NCI-H2081 treated with DMSO at 0.1 percent for 48 hours (cell line): ENCODE results near the gene GALR1.
"Not testable (repeated sequence)": the region's sequence is repeated elsewhere in the genome, so short reads cannot be mapped to it uniquely, and the experiment has no call there.

Source experiments
- DNase-seq: peaks from one replicate; lab custom pipeline; 2025; lab: John Stamatoyannopoulos, UW

Gene GALR1

GRCh38 chr18:77250926-77251729 lies 1.5 kb downstream of the GALR1 start:
- DNase-seq = no peak

GRCh38 chr18:77251730-77252050 lies 2.0 kb downstream of the GALR1 start:
- no peak for DNase-seq

GRCh38 chr18:77254711-77255405 lies 5.2 kb downstream of the GALR1 start:
- peak; percentile 70 for DNase-seq

GRCh38 chr18:77255426-77256105 lies 5.9 kb downstream of the GALR1 start:
- no peak for DNase-seq

GRCh38 chr18:77262643-77263465 lies 13.2 kb downstream of the GALR1 start:
- peak; percentile 60 for DNase-seq

GRCh38 chr18:77263466-77263763 lies 13.8 kb downstream of the GALR1 start:
- no peak for DNase-seq

GRCh38 chr18:77267969-77268368 lies 18.3 kb downstream of the GALR1 start:
- DNase-seq = no peak

GRCh38 chr18:77268456-77268855 lies 18.8 kb downstream of the GALR1 start:
- no peak for DNase-seq

GRCh38 chr18:77271576-77272481 lies 22.2 kb downstream of the GALR1 start:
- no peak for DNase-seq

- DNase-seq = not testable (repeated sequence)
Measured at GRCh38 chr18:77290841-77291240, 41.2 kb downstream of the GALR1 start.

GRCh38 chr18:77298172-77298571 lies 48.5 kb downstream of the GALR1 start:
- DNase-seq = no peak

GRCh38 chr18:77299706-77300105 lies 50.1 kb downstream of the GALR1 start:
- DNase-seq = no peak

- no peak for DNase-seq
Measured at GRCh38 chr18:77300579-77300978, 50.9 kb downstream of the GALR1 start.

- no peak for DNase-seq
Measured at GRCh38 chr18:77304268-77304667, 54.6 kb downstream of the GALR1 start.

GRCh38 chr18:77305676-77306075 lies 56.0 kb downstream of the GALR1 start:
- no peak for DNase-seq

GRCh38 chr18:77308216-77308615 lies 58.6 kb downstream of the GALR1 start:
- DNase-seq = no peak

- DNase-seq = no peak
Measured at GRCh38 chr18:77314511-77314910, 64.9 kb downstream of the GALR1 start.

- DNase-seq = no peak
Measured at GRCh38 chr18:77314952-77315351, 65.3 kb downstream of the GALR1 start.

GRCh38 chr18:77316008-77316407 lies 66.4 kb downstream of the GALR1 start:
- no peak for DNase-seq

- DNase-seq = no peak
Measured at GRCh38 chr18:77316641-77317040, 67.0 kb downstream of the GALR1 start.

GRCh38 chr18:77320971-77321559 lies 71.4 kb downstream of the GALR1 start:
- no peak for DNase-seq
